HG03558 (cell line): ENCODE data around the gene MRRF.
"Not testable (repeated sequence)": the region's sequence is repeated elsewhere in the genome, so short reads cannot be mapped to it uniquely, and the experiment has no call there.

ENCODE experiments used
- ATAC-seq: cut with Tn5 transposase; IDR thresholded peaks from one replicate; pipeline ENCODE4 v1.9.1; 2021; ENCODE audit warnings: moderate number of reproducible peaks; ENCODE audit not compliant: unreplicated experiment; ENCODE audit errors: extremely low read depth

MRRF gene

GRCh38 chr9:122349201-122349600 is 84.5 kb downstream of the MRRF start:
- no peak for ATAC-seq

- ATAC-seq: peak; percentile 70
Observed at GRCh38 chr9:122350577-122351355, 86.1 kb downstream of the MRRF start.

- ATAC-seq: no peak
Observed at GRCh38 chr9:122354536-122355199, 90.0 kb downstream of the MRRF start.

GRCh38 chr9:122355336-122355875 is 90.7 kb downstream of the MRRF start:
- no peak for ATAC-seq

- no peak for ATAC-seq
Observed at GRCh38 chr9:122356627-122357026, 91.9 kb downstream of the MRRF start.

GRCh38 chr9:122360891-122361290 is 96.2 kb downstream of the MRRF start:
- ATAC-seq: no peak

- ATAC-seq: not testable (repeated sequence)
Observed at GRCh38 chr9:122363131-122363530, 98.4 kb downstream of the MRRF start.

GRCh38 chr9:122364117-122364782 is 99.6 kb downstream of the MRRF start:
- no peak for ATAC-seq

- no peak for ATAC-seq
Observed at GRCh38 chr9:122364783-122365150, 100.1 kb downstream of the MRRF start.

GRCh38 chr9:122366074-122366660 is 101.5 kb downstream of the MRRF start:
- ATAC-seq: no peak

- ATAC-seq: no peak
Observed at GRCh38 chr9:122367065-122367464, 102.4 kb downstream of the MRRF start.

GRCh38 chr9:122367774-122368460 is 103.2 kb downstream of the MRRF start:
- no peak for ATAC-seq

GRCh38 chr9:122368642-122369041 is 104.0 kb downstream of the MRRF start:
- ATAC-seq: no peak

GRCh38 chr9:122370303-122370702 is 105.6 kb downstream of the MRRF start:
- no peak for ATAC-seq

GRCh38 chr9:122370869-122371755 is 106.4 kb downstream of the MRRF start, which contains the start of gene PTGS1:
Gene PTGS1, plus strand, starts transcription at chr9:122371024. Its CDS starts 61 bp downstream, at chr9:122371085.
- no peak for ATAC-seq

GRCh38 chr9:122371846-122372245 is 107.2 kb downstream of the MRRF start:
- no peak for ATAC-seq

- ATAC-seq: no peak
Observed at GRCh38 chr9:122372856-122373845, 108.5 kb downstream of the MRRF start.

- ATAC-seq: no peak
Observed at GRCh38 chr9:122374885-122375420, 110.3 kb downstream of the MRRF start.
